PC-9 (cell line): Measurements from ENCODE around the gene AP1G1. TPM values are rescaled to one million over a fixed set of nuclear protein-coding genes. Genes with fewer than 3 reads are reported as not detected.

Source experiments
- BruUV-seq: library from RNA; stranded (reverse); fragments of 400-500 nt; replicated peaks from 2 replicates; lab custom pipeline; 2021; lab: Mats Ljungman, UMichigan
- CTCF ChIA-PET: fragments of 300-600 bp; sonication (Branson Sonifier 250); formaldehyde crosslinking; loops from one replicate; lab custom pipeline; 2022; ENCODE audit warnings: antibody characterized with exemption; lab: Charles Lee
- POLR2A ChIA-PET: fragments of 300-600 bp; sonication (Branson Sonifier 250); formaldehyde crosslinking; loops from one replicate; lab custom pipeline; 2022; ENCODE audit warnings: antibody characterized with exemption; ENCODE audit not compliant: unreplicated experiment; lab: Charles Lee
- DNase-seq, 2 experiments: peaks; one replicate each; pipeline versions ENCODE4 v3.0.0 to v3.0.0-alpha.2; 2015 to 2022; ENCODE audit warnings: mixed read lengths in 1 of 2
- H2AFZ ChIP-seq: fragments of 200-600 bp; sonication (generic); 2 replicates; pipeline ENCODE4 v1.8.1; 2017; ENCODE audit warnings: antibody characterized with exemption
- H3F3A ChIP-seq: fragments of 200-600 bp; sonication (generic); 2 replicates; pipeline ENCODE4 v1.8.1; 2017; ENCODE audit warnings: antibody characterized with exemption, mild to moderate bottlenecking, low read depth; ENCODE audit not compliant: insufficient read depth
- H3K27ac ChIP-seq: fragments of 200-600 bp; sonication (generic); 2 replicates; pipeline ENCODE4 v1.6.1; 2016; ENCODE audit warnings: mixed run types
- H3K27me3 ChIP-seq: fragments of 200-600 bp; sonication (generic); 2 replicates; pipeline ENCODE4 v1.6.1; 2016; ENCODE audit warnings: low read depth, mixed run types; ENCODE audit not compliant: insufficient read depth
- H3K36me3 ChIP-seq: fragments of 200-600 bp; sonication (generic); 2 replicates; pipeline ENCODE4 v1.6.1; 2016; ENCODE audit warnings: low read depth, mixed run types
- H3K4me1 ChIP-seq: fragments of 200-600 bp; sonication (generic); replicated peaks from 2 replicates; pipeline ENCODE4 v1.6.1; 2016; ENCODE audit warnings: mixed run types; ENCODE audit not compliant: insufficient read depth
- H3K4me2 ChIP-seq: fragments of 200-600 bp; sonication (generic); 2 replicates; pipeline ENCODE4 v1.6.1; 2017; ENCODE audit warnings: mixed run types
- H3K4me3 ChIP-seq: fragments of 200-600 bp; sonication (generic); 2 replicates; pipeline ENCODE4 v1.6.1; 2016; ENCODE audit warnings: mixed run types
- H3K79me2 ChIP-seq: fragments of 200-600 bp; sonication (generic); 2 replicates; pipeline ENCODE4 v1.6.1; 2017; ENCODE audit warnings: low read depth, mixed run types
- H3K9me2 ChIP-seq: fragments of 200-600 bp; sonication (generic); 2 replicates; pipeline ENCODE4 v1.8.1; 2017; ENCODE audit warnings: mild to moderate bottlenecking; ENCODE audit not compliant: insufficient read depth
- H3K9me3 ChIP-seq: fragments of 200-600 bp; sonication (generic); 2 replicates; pipeline ENCODE4 v1.8.1; 2016; ENCODE audit warnings: low read depth; ENCODE audit not compliant: insufficient read depth
- H4K20me1 ChIP-seq: fragments of 200-600 bp; sonication (generic); 2 replicates; pipeline ENCODE4 v1.8.1; 2017; ENCODE audit not compliant: insufficient read depth
- CTCF ChIP-seq: fragments of 200-600 bp; sonication (generic); conservative IDR thresholded peaks from 2 replicates; pipeline ENCODE4 v1.6.1; 2017; ENCODE audit warnings: mixed run types, antibody characterized with exemption, mild to moderate bottlenecking, moderate library complexity
- EZH2 ChIP-seq: fragments of 200-600 bp; sonication (generic); IDR thresholded peaks from 2 replicates; pipeline ENCODE4 v1.8.0; 2017; ENCODE audit warnings: antibody characterized with exemption, low read depth
- intact Hi-C: fragments of 100-400 bp; cut with micrococcal nuclease; formaldehyde crosslinking; loops from one replicate; pipeline ENCODE4 v1.10.0; 2022; ENCODE audit not compliant: unreplicated experiment
- total RNA-seq: library from RNA; stranded (reverse); gene quantifications from 2 replicates; pipeline ENCODE4 v1.2.3, GENCODE V29; 2021

The AP1G1 gene
- total RNA-seq, 1 experiment from 2014 or later = 72.5 TPM

- H4K20me1 ChIP-seq = peaks cover 6% of the 10 kb centered on the region; the same call in 1 of the 2 replicates
- ChIA-PET CTCF (no interaction called here), POLR2A (no interaction called here)
- no peak overlapping the region for H2AFZ ChIP-seq
- H3K9me3 ChIP-seq = no peaks in the 10 kb centered on the region
- H3K4me2 ChIP-seq = no peak overlapping the region
- peaks cover 20% of the 10 kb centered on the region for H3K36me3 ChIP-seq
- intact Hi-C loops = no loop called here
- no peak overlapping the region for H3K27ac ChIP-seq
- H3F3A ChIP-seq = peaks cover 6% of the 10 kb centered on the region; the same call in 1 of the 2 replicates
- no peaks in the 10 kb centered on the region for H3K9me2 ChIP-seq
- DNase-seq = no peak
- H3K4me3 ChIP-seq = no peak overlapping the region
- no TSS peak for BruUV-seq
- H3K79me2 ChIP-seq = no peaks in the 10 kb centered on the region
- no peaks in the 10 kb centered on the region for H3K27me3 ChIP-seq
- TF ChIP-seq EZH2 = no peak
- TF ChIP-seq CTCF = no peak
- H3K4me1 ChIP-seq = no peaks in the 10 kb centered on the region
Observed at GRCh38 chr16:71738855-71739254, 69.8 kb downstream of the AP1G1 start.

- Histone ChIP-seq H3K27ac (no peak overlapping the region), H3K9me3 (no peaks in the 10 kb centered on the region), H3K79me2 (no peaks in the 10 kb centered on the region), H3K9me2 (no peaks in the 10 kb centered on the region), H2AFZ (no peak overlapping the region), H3K27me3 (no peaks in the 10 kb centered on the region), H3K4me3 (no peak overlapping the region), H3F3A (peaks cover 6% of the 10 kb centered on the region), H3K4me2 (no peak overlapping the region), H4K20me1 (peaks cover 6% of the 10 kb centered on the region; the same call in 1 of the 2 replicates), H3K36me3 (peaks cover 20% of the 10 kb centered on the region), H3K4me1 (no peaks in the 10 kb centered on the region)
- POLR2A ChIA-PET = no interaction called here
- intact Hi-C loops = no loop called here
- CTCF ChIA-PET = no interaction called here
- DNase-seq = no peak
- BruUV-seq = no TSS peak
- TF ChIP-seq CTCF (no peak), EZH2 (no peak)
Observed at GRCh38 chr16:71737501-71737900, 71.1 kb downstream of the AP1G1 start.

GRCh38 chr16:71734511-71734910 is 74.1 kb downstream of the AP1G1 start:
- H3K27ac ChIP-seq = no peak overlapping the region
- ChIA-PET POLR2A (no interaction called here), CTCF (interaction anchor here (0.6 kb wide), 1 partner anchor 9 kb away, joined by 9 read pairs; no protein-coding TSS in a partner anchor)
- H3K4me2 ChIP-seq = no peak overlapping the region
- H3K4me1 ChIP-seq = no peaks in the 10 kb centered on the region
- H4K20me1 ChIP-seq = peaks cover 6% of the 10 kb centered on the region; the same call in 1 of the 2 replicates
- H3K27me3 ChIP-seq = no peaks in the 10 kb centered on the region
- no TSS peak for BruUV-seq
- H3K4me3 ChIP-seq = no peak overlapping the region
- H3K9me3 ChIP-seq = no peaks in the 10 kb centered on the region
- H3K79me2 ChIP-seq = no peaks in the 10 kb centered on the region
- peaks cover 23% of the 10 kb centered on the region for H3K36me3 ChIP-seq
- DNase-seq = no peak
- no peaks in the 10 kb centered on the region for H3K9me2 ChIP-seq
- H3F3A ChIP-seq = peaks cover 6% of the 10 kb centered on the region
- no peak for TF ChIP-seq EZH2
- no peak for TF ChIP-seq CTCF
- H2AFZ ChIP-seq = no peak overlapping the region
- intact Hi-C loops = no loop called here
